H1 (cell line): ENCODE data around the gene TTC28. TPM values are rescaled to one million over a fixed set of nuclear protein-coding genes. Genes with fewer than 3 reads are reported as not detected.

Experiments
- CTCF ChIA-PET: fragments of 300-600 bp; sonication (Branson Sonifier 250); formaldehyde crosslinking; loops from one replicate; lab custom pipeline; 2021; ENCODE audit not compliant: partially characterized antibody; lab: Charles Lee
- POLR2A ChIA-PET: fragments of 300-600 bp; sonication (Branson Sonifier 250); formaldehyde crosslinking; loops from one replicate; lab custom pipeline; 2021; ENCODE audit warnings: inconsistent platforms; ENCODE audit not compliant: partially characterized antibody; lab: Charles Lee
- DNase-seq, 2 experiments: peaks; one replicate each; pipeline versions ENCODE4 v3.0.0 to v3.0.0-alpha.2; 2010 to 2022; ENCODE audit warnings: low spot score in 2 of 2, low read depth in 1 of 2, mixed read lengths in 1 of 2
- FAIRE-seq: peaks from 2 replicates; lab custom pipeline; 2011; peaks lifted over from hg19 to GRCh38; lab: Jason Lieb, UNC
- H2AFZ ChIP-seq: 2 replicates; pipeline ENCODE4 v1.8.1; 2012; ENCODE audit warnings: low read length, inconsistent platforms
- H2AK5ac ChIP-seq: 2 replicates; pipeline ENCODE4 v1.6.1; 2013; ENCODE audit warnings: low read depth, low read length
- H2BK120ac ChIP-seq: replicated peaks from 2 replicates; pipeline ENCODE3; 2013; ENCODE audit warnings: low read depth, low read length, inconsistent platforms
- H2BK12ac ChIP-seq: 2 replicates; pipeline ENCODE4 v1.6.1; 2013; ENCODE audit warnings: low read depth, low read length
- H2BK15ac ChIP-seq: 2 replicates; pipeline ENCODE4 v1.6.1; 2013; ENCODE audit warnings: low read length
- H2BK20ac ChIP-seq: 2 replicates; pipeline ENCODE4 v1.6.1; 2013; ENCODE audit warnings: low read length
- H2BK5ac ChIP-seq: 2 replicates; pipeline ENCODE4 v1.6.1; 2013; ENCODE audit warnings: low read depth, low read length
- H3K14ac ChIP-seq: 2 replicates; pipeline ENCODE4 v1.6.1; 2013; ENCODE audit warnings: inconsistent platforms; ENCODE audit not compliant: insufficient read length
- H3K18ac ChIP-seq: 2 replicates; pipeline ENCODE4 v1.6.1; 2013; ENCODE audit warnings: low read length; ENCODE audit errors: extremely low read depth
- H3K23ac ChIP-seq: 2 replicates; pipeline ENCODE4 v1.6.1; 2013; ENCODE audit warnings: inconsistent platforms; ENCODE audit not compliant: insufficient read length
- H3K23me2 ChIP-seq: 2 replicates; pipeline ENCODE4 v1.6.1; 2013; ENCODE audit warnings: low read depth, low read length
- H3K27ac ChIP-seq: 2 replicates; pipeline ENCODE4 v1.6.1; 2011; ENCODE audit warnings: low read depth, low read length, inconsistent platforms
- H3K27me3 ChIP-seq, 4 experiments: replicated peaks in 1 of 4; 1 replicate in 1 of 4; 2 replicates in 3 of 4; pipeline versions ENCODE4 v1.6.1 to v1.8.1; 2011 to 2013; ENCODE audit warnings: low read length in 3 of 4, mild to moderate bottlenecking in 3 of 4, inconsistent platforms in 2 of 4, mixed read lengths in 2 of 4, moderate library complexity in 1 of 4; ENCODE audit not compliant: control insufficient read depth in 3 of 4, insufficient read depth in 3 of 4; ENCODE audit errors: extremely low read depth in 1 of 4
- H3K36me3 ChIP-seq, 4 experiments: 2 replicates each; pipeline versions ENCODE4 v1.6.1 to v1.8.1; 2011 to 2013; ENCODE audit warnings: mild to moderate bottlenecking in 4 of 4, low read length in 3 of 4, moderate library complexity in 2 of 4, control low read depth in 1 of 4, inconsistent platforms in 1 of 4; ENCODE audit not compliant: insufficient read depth in 4 of 4, control insufficient read depth in 2 of 4
- H3K4ac ChIP-seq: replicated peaks from 2 replicates; pipeline ENCODE3; 2013; ENCODE audit warnings: low read length, low read depth, mixed read lengths, inconsistent platforms; ENCODE audit not compliant: insufficient read length
- H3K4me1 ChIP-seq, 4 experiments: replicated peaks in 1 of 4; 1 replicate in 1 of 4; 2 replicates in 3 of 4; pipeline versions ENCODE4 v1.6.1 to v1.8.1; 2011 to 2013; ENCODE audit warnings: low read length in 3 of 4, inconsistent platforms in 2 of 4, mixed read lengths in 1 of 4; ENCODE audit not compliant: insufficient read depth in 4 of 4, control insufficient read depth in 3 of 4
- H3K4me2 ChIP-seq, 2 experiments: 2 replicates each; pipeline versions ENCODE4 v1.6.1 to v1.8.1; 2011 to 2013; ENCODE audit warnings: low read depth in 2 of 2, low read length in 2 of 2, control low read depth in 1 of 2, inconsistent platforms in 1 of 2, mild to moderate bottlenecking in 1 of 2; ENCODE audit not compliant: insufficient read depth in 1 of 2
- H3K4me3 ChIP-seq, 4 experiments: fragments of 200-600, 300-600 bp in 1 of 4; sonication (generic), shearing (Covaris generic), sonication (Bioruptor Twin) in 1 of 4; 2 replicates each; pipeline versions ENCODE4 v1.5.1 to v1.8.1; 2011 to 2016; ENCODE audit warnings: low read length in 4 of 4, low read depth in 3 of 4, control low read depth in 2 of 4, inconsistent platforms in 2 of 4, mild to moderate bottlenecking in 2 of 4, mixed read lengths in 1 of 4, moderate library complexity in 1 of 4; ENCODE audit not compliant: insufficient read depth in 2 of 4; ENCODE audit errors: extremely low read depth in 1 of 4
- H3K56ac ChIP-seq: replicated peaks from 2 replicates; pipeline ENCODE3; 2013; ENCODE audit warnings: low read depth, mild to moderate bottlenecking, mixed read lengths, low read length, inconsistent platforms; ENCODE audit not compliant: insufficient read length
- H3K79me1 ChIP-seq: 2 replicates; pipeline ENCODE4 v1.6.1; 2013; ENCODE audit warnings: low read depth, low read length, control low read depth
- H3K79me2 ChIP-seq, 2 experiments: 2 replicates each; pipeline versions ENCODE4 v1.6.1 to v1.8.1; 2012 to 2013; ENCODE audit warnings: low read length in 2 of 2, mild to moderate bottlenecking in 2 of 2, inconsistent platforms in 1 of 2; ENCODE audit not compliant: insufficient read depth in 2 of 2, control insufficient read depth in 1 of 2
- H3K9ac ChIP-seq, 4 experiments: replicated peaks in 1 of 4; 1 replicate in 1 of 4; 2 replicates in 3 of 4; pipeline versions ENCODE4 v1.6.1 to v1.8.1; 2011 to 2013; ENCODE audit warnings: low read depth in 3 of 4, low read length in 3 of 4, control low read depth in 2 of 4, mild to moderate bottlenecking in 2 of 4, moderate library complexity in 2 of 4, inconsistent platforms in 1 of 4; ENCODE audit errors: extremely low read depth in 1 of 4
- H3K9me3 ChIP-seq, 2 experiments: 2 replicates each; pipeline versions ENCODE4 v1.6.1 to v1.8.1; 2012 to 2013; ENCODE audit warnings: mild to moderate bottlenecking in 2 of 2, moderate library complexity in 2 of 2, control low read depth in 1 of 2, inconsistent platforms in 1 of 2, low read depth in 1 of 2, low read length in 1 of 2, mixed read lengths in 1 of 2; ENCODE audit not compliant: insufficient read depth in 2 of 2
- H4K20me1 ChIP-seq, 2 experiments: replicated peaks in 1 of 2; 2 replicates each; pipeline versions ENCODE3 to v1.8.1; 2011 to 2013; ENCODE audit warnings: inconsistent platforms in 2 of 2, low read length in 2 of 2, mild to moderate bottlenecking in 1 of 2; ENCODE audit not compliant: insufficient read depth in 2 of 2, control insufficient read depth in 1 of 2
- H4K5ac ChIP-seq: 2 replicates; pipeline ENCODE4 v1.6.1; 2013; ENCODE audit warnings: low read length, low read depth, mixed read lengths, inconsistent platforms; ENCODE audit not compliant: insufficient read length
- H4K8ac ChIP-seq: 2 replicates; pipeline ENCODE4 v1.8.0; 2013; ENCODE audit warnings: mild to moderate bottlenecking, moderate library complexity, low read length, inconsistent platforms; ENCODE audit not compliant: insufficient read depth; ENCODE audit errors: extremely low read depth
- H4K91ac ChIP-seq: replicated peaks from 2 replicates; pipeline ENCODE3; 2013; ENCODE audit warnings: low read length, mixed read lengths, inconsistent platforms; ENCODE audit not compliant: insufficient read length
- ASH2L ChIP-seq: fragments of 200-600, 300-600 bp; sonication (generic); IDR thresholded peaks from one replicate; pipeline ENCODE4 v1.7.1; 2017; ENCODE audit warnings: low read length
- BCL11A ChIP-seq, 2 experiments: IDR thresholded peaks; one replicate each; pipeline ENCODE4 v1.6.1; 2011; ENCODE audit warnings: low read depth in 2 of 2, low read length in 2 of 2, mild to moderate bottlenecking in 2 of 2
- CHD2 ChIP-seq: IDR thresholded peaks from 2 replicates; pipeline ENCODE4 v1.6.1; 2012; ENCODE audit warnings: low read length, improper control_type of control experiment
- EZH2 ChIP-seq: fragments of 200-600 bp; sonication (generic); IDR thresholded peaks from 2 replicates; pipeline ENCODE4 v1.7.1; 2012; ENCODE audit warnings: low read depth, mild to moderate bottlenecking, moderate library complexity, low read length, inconsistent platforms; ENCODE audit not compliant: severe bottlenecking
- GABPA ChIP-seq: IDR thresholded peaks from 2 replicates; pipeline ENCODE4 v1.6.1; 2011; ENCODE audit warnings: mild to moderate bottlenecking, low read length, moderate library complexity, borderline replicate concordance; ENCODE audit not compliant: insufficient read depth
- NANOG ChIP-seq: IDR thresholded peaks from 2 replicates; pipeline ENCODE4 v1.6.1; 2011; ENCODE audit warnings: low read length, low read depth, mild to moderate bottlenecking, inconsistent platforms; ENCODE audit not compliant: insufficient read depth, poor library complexity, severe bottlenecking
- POLR2AphosphoS5 ChIP-seq: IDR thresholded peaks from 2 replicates; pipeline ENCODE4 v1.6.1; 2011; ENCODE audit warnings: low read depth, low read length
- SP4 ChIP-seq: IDR thresholded peaks from 2 replicates; pipeline ENCODE4 v1.6.1; 2012; ENCODE audit warnings: low read length, inconsistent platforms
- WGBS, 2 experiments: shearing (Covaris generic) in 1 of 2; methylation state at CpG; one replicate each; pipeline versions ENCODE4 v1.1.6 to v1.1.7; 2013 to 2015; ENCODE audit warnings: low lambda C conversion rate in 2 of 2, mixed read lengths in 2 of 2, inconsistent platforms in 1 of 2, low coverage in 1 of 2, missing lambda C conversion rate in 1 of 2; ENCODE audit not compliant: insufficient replicate concordance in 2 of 2, insufficient coverage in 1 of 2, insufficient read length in 1 of 2; ENCODE audit errors: extremely low coverage in 1 of 2, missing lambda C conversion rate in 1 of 2; 5-methylcytosine and 5-hydroxymethylcytosine counted together
- polyA plus RNA-seq, 7 experiments: library from polyadenylated mRNA; depleted of rRNA in 3 of 7; stranded (reverse) in 5 of 7; unstranded in 2 of 7; fragments of >200 nt in 5 of 7; fragments of 200-250 nt in 2 of 7; gene quantifications; 1 replicate in 5 of 7; 2 replicates in 1 of 7; 4 replicates in 1 of 7; pipeline versions ENCODE4 v1.2.1 to v1.2.3, GENCODE V29; 2011 to 2013; ENCODE audit warnings: missing spikeins in 2 of 7, mixed read lengths in 2 of 7
- total RNA-seq: library from RNA; stranded (reverse); fragmentation: NEBNext Ultra II Directional; extraction: Animal tissue kit (Norgen Biotek cat#: 25700); gene quantifications from 2 replicates; pipeline ENCODE4 v1.2.1, GENCODE V29; 2021
- TF ChIP-seq, protein P1 (sequence below), 3 experiments: IDR thresholded peaks; 1 replicate in 2 of 3; 2 replicates in 1 of 3; pipeline versions ENCODE4 v1.5.1 to v1.6.1; 2011; ENCODE audit warnings: low read length in 3 of 3, mild to moderate bottlenecking in 3 of 3, inconsistent platforms in 2 of 3, low read depth in 1 of 3, moderate library complexity in 1 of 3; ENCODE audit not compliant: insufficient read depth in 1 of 3; ENCODE audit errors: control extremely low read depth in 1 of 3
- TF ChIP-seq, protein P2 (sequence below): IDR thresholded peaks from 2 replicates; pipeline ENCODE4 v1.6.1; 2011; ENCODE audit warnings: low read length, improper control_type of control experiment

TTC28 gene
- total and polyA plus RNA-seq, 2 of the 8 experiments (the other 6 are each of a cell fraction or from before 2014, with no cell fraction given) = 2.6 to 12.6 TPM

DNA sequence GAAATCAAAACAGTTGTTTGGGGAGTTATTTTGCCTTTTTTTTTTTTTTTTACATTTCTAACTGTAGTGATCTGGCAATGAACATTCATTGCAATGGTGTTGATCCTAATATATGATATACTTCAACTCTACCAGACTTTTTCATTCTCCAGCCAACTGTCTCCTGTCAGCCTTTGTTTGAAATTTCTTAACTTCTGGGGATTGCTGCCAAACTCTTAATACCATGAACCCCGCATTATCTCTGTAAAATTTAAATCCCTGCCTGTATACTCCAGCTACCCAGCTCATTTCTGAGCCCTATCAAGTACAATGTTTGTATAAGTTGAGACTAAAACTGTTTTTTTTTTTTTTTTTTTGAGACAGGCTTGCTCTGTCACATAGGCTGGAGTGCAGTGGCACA, 280.7 kb downstream of the TTC28 start:
- no peaks in the 10 kb centered on the region for H3K9me3 ChIP-seq
- H4K8ac ChIP-seq = no peak overlapping the region
- FAIRE-seq = no peak
- no peak overlapping the region for H2BK20ac ChIP-seq
- 100% methylated on average over 1 of the region's 1 CpG; no CpG with 5 or more reads in 1 of the 2 experiments for WGBS, 2 experiments
- no peaks in the 10 kb centered on the region for H3K79me2 ChIP-seq
- H2BK15ac ChIP-seq = no peak overlapping the region
- H3K79me1 ChIP-seq = no peaks in the 10 kb centered on the region; the same call in 1 of the 2 replicates
- H4K5ac ChIP-seq = no peak overlapping the region
- H3K23me2 ChIP-seq = no peaks in the 10 kb centered on the region
- no peak overlapping the region for H3K4ac ChIP-seq
- no peak overlapping the region for H3K18ac ChIP-seq
- H3K4me2 ChIP-seq = no peak overlapping the region
- no peak overlapping the region for H3K14ac ChIP-seq
- no peaks in the 10 kb centered on the region for H3K27me3 ChIP-seq
- H3K23ac ChIP-seq = no peak overlapping the region
- H3K27ac ChIP-seq = no peak overlapping the region
- no peak overlapping the region for H3K56ac ChIP-seq
- H2BK120ac ChIP-seq = no peak overlapping the region
- ChIA-PET POLR2A (no interaction called here), CTCF (interaction anchor here (0.6 kb wide), 1 partner anchor 403 kb away, joined by 3 read pairs; no protein-coding TSS in a partner anchor)
- H4K91ac ChIP-seq = no peak overlapping the region
- no peak overlapping the region for H2AK5ac ChIP-seq
- no peak overlapping the region for H2AFZ ChIP-seq
- no peak overlapping the region for H3K4me3 ChIP-seq
- H2BK5ac ChIP-seq = no peak overlapping the region
- H4K20me1 ChIP-seq = no peaks in the 10 kb centered on the region
- no peaks in the 10 kb centered on the region for H3K36me3 ChIP-seq
- no peak overlapping the region for H3K9ac ChIP-seq
- no peak overlapping the region for H2BK12ac ChIP-seq
- no peak for DNase-seq
- H3K4me1 ChIP-seq = no peaks in the 10 kb centered on the region
- TF ChIP-seq GABPA (no peak), NANOG (no peak), POLR2AphosphoS5 (no peak), CHD2 (no peak), EZH2 (no peak), SP4 (no peak), ASH2L (no peak), BCL11A (IDR thresholded peaks at IDR 0.05; ENCODE audit: low read depth in 2 of 2, low read length in 2 of 2) (no peak)
- TF ChIP-seq, protein P1, sequence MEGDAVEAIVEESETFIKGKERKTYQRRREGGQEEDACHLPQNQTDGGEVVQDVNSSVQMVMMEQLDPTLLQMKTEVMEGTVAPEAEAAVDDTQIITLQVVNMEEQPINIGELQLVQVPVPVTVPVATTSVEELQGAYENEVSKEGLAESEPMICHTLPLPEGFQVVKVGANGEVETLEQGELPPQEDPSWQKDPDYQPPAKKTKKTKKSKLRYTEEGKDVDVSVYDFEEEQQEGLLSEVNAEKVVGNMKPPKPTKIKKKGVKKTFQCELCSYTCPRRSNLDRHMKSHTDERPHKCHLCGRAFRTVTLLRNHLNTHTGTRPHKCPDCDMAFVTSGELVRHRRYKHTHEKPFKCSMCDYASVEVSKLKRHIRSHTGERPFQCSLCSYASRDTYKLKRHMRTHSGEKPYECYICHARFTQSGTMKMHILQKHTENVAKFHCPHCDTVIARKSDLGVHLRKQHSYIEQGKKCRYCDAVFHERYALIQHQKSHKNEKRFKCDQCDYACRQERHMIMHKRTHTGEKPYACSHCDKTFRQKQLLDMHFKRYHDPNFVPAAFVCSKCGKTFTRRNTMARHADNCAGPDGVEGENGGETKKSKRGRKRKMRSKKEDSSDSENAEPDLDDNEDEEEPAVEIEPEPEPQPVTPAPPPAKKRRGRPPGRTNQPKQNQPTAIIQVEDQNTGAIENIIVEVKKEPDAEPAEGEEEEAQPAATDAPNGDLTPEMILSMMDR (IDR thresholded peaks at IDR 0.05; ENCODE audit: control extremely low read depth in 1 of 3, insufficient read depth in 1 of 3, low read depth in 1 of 3, low read length in 3 of 3) = no peak
- TF ChIP-seq, protein P2, sequence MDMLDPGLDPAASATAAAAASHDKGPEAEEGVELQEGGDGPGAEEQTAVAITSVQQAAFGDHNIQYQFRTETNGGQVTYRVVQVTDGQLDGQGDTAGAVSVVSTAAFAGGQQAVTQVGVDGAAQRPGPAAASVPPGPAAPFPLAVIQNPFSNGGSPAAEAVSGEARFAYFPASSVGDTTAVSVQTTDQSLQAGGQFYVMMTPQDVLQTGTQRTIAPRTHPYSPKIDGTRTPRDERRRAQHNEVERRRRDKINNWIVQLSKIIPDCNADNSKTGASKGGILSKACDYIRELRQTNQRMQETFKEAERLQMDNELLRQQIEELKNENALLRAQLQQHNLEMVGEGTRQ = no peak
